ENCODE results near the gene CERS4.
"Not testable (repeated sequence)": the region's sequence is repeated elsewhere in the genome, so short reads cannot be mapped to it uniquely, and the experiment has no call there.

The CERS4 gene

DNA sequence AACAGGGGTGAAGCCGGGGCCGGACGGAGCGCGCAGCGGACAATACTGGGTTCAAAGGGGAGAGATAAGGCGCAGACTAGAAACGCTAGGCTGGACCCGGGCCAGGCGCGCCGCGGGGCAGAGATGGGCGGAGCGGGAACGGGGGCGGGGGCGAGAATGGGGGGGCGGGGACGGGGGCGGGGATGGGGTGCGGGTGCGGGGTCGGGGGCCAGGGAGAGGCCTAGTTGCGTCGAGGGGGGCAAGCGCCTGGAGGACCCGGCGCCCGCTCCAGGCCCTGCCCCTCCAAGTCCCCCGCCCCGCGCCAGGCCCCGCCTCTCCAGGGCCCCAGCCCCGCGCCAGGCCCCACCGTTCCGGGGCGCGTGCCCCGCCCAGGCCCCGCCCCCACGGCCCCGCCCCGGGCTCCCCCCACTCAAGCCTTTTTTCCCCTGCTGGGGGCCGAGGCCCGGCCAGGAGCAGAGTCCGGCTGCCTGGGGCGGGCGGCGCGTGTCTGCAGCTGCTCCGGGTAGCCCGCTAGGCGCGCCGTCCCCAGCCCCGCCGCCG, at the start of gene CERS4:
TSS of gene CERS4 (plus strand) at position 449 of the 540 bp plus-strand sequence. CDS start 41,707 bp downstream, outside the sequence.
- DNase-seq (ENCODE audit: low read depth, low spot score): peak; percentile 69

DNA sequence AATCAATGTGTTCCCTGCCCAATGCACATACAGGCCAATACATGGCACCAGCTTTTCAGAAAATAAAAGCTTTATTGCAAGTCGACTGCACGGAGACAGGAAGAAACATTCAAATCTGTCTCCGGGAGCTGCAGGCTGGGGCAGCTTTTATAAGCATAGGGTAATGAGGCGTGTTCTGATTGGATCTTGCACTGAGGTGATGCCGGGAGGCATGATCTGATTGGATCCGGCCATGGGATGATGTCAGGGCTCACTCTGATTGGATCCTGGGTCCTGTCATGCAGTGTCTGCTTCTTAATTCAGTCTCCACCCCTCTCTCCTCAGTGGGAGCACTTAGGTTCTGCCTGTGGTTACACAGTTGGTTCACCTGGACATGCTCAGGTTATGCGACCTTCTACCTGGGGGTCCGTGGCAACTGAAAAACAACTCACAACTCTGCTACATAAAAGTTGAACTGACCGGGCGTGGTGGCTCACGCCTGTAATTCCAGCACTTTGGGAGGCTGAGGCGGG, 48.0 kb upstream of the CERS4 start:
- DNase-seq (ENCODE audit: low read depth, low spot score): no peak

DNA sequence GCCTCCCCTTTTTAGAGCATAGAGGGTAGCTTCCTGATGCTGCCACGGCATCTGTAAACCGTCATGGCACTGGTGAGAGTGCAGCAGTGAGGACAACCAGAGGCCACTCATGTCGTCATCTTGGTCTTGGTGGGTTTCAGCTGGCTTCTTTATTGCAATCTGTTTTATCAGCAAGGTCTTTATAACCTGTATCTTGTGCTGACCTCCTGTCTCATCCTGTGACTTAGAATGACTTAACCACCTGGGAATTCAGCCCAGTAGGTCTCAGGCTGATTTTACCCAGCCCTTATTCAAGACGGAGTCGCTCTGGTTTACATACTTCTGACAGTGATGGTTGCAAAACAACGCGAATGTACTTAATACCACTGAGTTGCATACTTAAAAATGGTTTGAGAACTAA, 45.4 kb upstream of the CERS4 start:
- DNase-seq (ENCODE audit: low read depth, low spot score): no peak

DNA sequence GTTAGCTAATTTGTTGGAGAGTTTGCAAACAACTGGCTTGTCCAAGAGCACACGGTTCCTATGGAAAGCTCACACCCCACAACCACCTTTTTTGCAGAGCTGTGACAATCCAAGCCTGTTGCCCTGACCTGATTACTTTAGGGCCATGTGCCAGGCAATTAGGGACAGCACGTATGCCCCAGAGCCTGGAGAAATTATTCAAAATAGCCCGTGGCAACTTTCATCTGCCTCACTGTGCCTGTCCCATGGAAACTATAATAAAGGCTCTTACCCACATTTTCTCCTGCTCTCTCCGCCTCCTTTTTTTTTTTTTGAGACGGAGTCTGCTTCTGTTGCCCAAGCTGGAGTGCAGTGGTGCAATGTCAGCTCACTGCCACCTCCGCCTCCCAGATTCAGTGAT, 41.2 kb upstream of the CERS4 start:
- DNase-seq (ENCODE audit: low read depth, low spot score): no peak

DNA sequence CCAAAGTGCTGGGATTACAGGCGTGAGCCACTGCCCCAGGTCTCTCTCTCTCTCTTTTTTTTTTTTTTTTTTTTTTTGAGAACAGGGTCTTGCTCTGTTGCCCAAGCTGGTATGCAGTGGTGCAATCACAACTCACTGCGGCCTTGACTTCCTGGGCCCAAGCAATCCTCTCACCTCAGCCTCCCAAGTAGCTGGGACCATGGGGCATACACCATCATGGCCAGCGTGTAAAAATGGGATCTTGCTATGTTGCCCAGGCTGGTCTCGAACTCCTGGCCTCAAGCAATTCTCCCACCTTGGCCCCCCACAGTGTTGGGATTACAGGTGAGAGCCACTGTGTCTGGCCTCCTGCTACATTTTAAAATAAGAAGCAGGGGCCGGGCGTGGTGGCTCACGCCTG, 40.6 kb upstream of the CERS4 start:
- no peak for DNase-seq (ENCODE audit: low read depth, low spot score)

DNA sequence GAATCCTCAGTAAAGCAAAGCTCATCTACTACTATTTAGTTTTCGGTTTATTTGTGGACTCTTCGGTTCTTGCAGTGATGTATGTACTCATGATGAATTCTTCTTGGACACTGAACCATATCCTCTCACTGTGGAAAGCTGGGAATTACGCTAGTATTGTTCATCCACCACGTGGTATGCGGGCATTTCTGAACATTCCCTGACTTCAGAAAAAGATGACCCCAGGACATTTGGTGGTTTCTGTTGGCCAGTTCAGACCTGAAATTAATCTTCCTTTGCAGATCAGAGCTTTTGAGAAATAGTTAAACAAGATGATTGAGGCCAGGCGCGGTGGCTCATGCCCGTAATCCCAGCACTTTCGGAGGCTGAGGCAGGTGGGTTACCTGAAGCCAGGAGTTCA, 34.5 kb upstream of the CERS4 start:
- DNase-seq (ENCODE audit: low read depth, low spot score): peak; percentile 24

- no peak for DNase-seq (ENCODE audit: low read depth, low spot score)
Observed at GRCh38 chr19:8180018-8180417, 29.2 kb upstream of the CERS4 start.

DNA sequence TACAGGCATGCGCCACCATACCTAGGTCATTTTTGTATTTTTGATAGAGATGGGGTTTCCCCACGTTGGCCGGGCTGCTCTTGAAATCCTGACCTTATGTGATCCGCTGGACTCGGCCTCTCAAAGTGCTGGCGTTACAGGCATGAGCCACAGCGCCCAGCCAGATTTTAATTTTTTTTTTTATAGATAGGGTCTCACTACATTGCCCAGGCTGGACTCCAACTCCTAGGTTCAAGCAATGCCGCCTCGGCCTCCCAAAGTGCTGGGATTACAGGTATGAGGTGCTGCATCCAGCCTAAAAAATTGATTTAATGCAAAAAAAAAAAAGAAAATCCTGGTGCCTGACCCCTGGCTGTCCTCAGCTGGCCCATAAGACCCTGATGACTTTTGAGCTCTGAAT, 24.9 kb upstream of the CERS4 start:
- DNase-seq (ENCODE audit: low read depth, low spot score): no peak

DNA sequence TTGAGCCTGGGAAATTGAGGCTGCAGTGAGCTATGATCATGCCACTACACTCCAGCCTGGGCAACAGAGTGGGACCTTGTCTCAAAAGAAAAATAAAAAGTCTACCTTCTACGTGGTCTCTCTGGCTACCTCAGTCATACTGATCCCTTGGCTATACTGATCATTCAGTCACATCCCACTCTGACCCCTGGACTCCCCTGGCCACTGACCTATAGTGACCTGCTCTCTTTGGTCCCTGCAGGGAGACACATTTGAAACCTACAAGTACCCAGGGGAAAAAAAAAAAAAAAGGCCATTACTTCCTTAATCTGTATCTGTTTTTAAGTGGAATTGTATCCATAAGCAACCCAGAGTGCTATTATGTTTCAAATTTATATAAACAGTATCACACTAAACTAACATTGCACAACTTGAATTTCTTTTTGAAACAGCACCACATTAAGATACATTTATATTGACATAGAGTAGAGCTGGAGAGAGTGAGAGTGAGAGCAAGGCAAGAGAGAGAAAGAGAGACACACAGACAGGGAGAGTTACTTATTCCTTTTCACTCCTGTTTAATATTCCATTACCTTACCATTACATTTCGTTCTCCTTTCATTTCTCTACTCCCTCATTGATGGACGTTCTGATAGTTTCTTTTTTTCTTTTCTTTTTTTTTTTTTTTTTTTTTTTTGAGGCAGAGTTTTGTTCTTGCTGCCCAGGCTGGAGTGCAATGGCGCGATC, 23.7 kb upstream of the CERS4 start:
- DNase-seq (ENCODE audit: low read depth, low spot score): no peak

- DNase-seq (ENCODE audit: low read depth, low spot score): no peak
Observed at GRCh38 chr19:8192221-8192820, 16.8 kb upstream of the CERS4 start.

- no peak for DNase-seq (ENCODE audit: low read depth, low spot score)
Observed at GRCh38 chr19:8194528-8195267, 14.5 kb upstream of the CERS4 start.

DNA sequence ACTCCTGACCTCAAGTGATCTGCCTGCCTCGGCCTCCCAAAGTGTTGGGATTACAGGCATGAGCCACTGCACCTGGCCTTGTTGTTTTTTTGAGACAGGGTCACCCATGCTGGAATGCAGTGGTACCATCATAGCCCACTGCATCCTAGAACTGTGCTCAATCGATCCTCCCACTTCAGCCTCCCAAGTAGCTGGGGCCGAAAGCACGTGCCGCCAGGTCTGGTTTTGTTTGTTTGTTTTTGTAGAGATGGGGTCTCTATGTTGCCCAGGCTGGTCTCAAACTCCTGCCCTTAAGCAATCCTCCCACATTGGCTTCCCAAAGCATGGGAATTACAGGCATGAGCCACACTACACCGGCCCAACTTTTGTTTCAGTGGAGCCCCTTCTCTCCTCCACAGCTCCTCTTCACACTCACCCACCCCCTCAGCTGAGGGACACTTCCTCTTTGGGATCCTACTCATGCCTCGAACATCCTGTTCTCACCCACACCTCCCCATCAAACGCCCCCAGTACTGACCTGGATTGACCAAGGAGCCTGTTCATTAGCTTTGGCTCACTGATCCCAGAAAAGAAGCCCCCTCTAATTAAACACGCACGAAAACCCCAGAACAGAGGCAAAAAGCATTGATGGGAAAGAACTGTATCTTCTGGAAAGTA, 12.8 kb upstream of the CERS4 start:
- no peak for DNase-seq (ENCODE audit: low read depth, low spot score)

- not testable (repeated sequence) for DNase-seq (ENCODE audit: low read depth, low spot score)
Observed at GRCh38 chr19:8203288-8204120, 5.7 kb upstream of the CERS4 start.

DNA sequence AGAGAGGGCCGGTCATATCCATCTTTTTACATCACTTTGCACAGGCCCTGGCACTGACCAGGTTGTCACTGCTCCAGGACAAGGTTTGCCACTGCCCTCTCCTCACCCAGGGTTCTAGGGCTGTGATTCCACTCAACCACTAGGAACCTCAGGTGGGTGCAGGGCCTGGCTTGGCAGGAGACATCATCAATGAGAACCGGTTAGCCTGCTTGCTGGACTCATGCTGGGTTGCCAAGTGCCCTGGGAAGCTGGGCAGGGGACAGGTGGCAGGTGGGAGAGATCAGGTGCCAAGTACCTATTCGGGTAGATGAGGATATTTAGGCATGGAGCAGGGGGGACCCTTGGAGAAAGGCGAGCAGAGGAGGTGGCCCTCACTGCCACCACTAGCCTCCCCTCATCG, 4.2 kb upstream of the CERS4 start:
- no peak for DNase-seq (ENCODE audit: low read depth, low spot score)

DNA sequence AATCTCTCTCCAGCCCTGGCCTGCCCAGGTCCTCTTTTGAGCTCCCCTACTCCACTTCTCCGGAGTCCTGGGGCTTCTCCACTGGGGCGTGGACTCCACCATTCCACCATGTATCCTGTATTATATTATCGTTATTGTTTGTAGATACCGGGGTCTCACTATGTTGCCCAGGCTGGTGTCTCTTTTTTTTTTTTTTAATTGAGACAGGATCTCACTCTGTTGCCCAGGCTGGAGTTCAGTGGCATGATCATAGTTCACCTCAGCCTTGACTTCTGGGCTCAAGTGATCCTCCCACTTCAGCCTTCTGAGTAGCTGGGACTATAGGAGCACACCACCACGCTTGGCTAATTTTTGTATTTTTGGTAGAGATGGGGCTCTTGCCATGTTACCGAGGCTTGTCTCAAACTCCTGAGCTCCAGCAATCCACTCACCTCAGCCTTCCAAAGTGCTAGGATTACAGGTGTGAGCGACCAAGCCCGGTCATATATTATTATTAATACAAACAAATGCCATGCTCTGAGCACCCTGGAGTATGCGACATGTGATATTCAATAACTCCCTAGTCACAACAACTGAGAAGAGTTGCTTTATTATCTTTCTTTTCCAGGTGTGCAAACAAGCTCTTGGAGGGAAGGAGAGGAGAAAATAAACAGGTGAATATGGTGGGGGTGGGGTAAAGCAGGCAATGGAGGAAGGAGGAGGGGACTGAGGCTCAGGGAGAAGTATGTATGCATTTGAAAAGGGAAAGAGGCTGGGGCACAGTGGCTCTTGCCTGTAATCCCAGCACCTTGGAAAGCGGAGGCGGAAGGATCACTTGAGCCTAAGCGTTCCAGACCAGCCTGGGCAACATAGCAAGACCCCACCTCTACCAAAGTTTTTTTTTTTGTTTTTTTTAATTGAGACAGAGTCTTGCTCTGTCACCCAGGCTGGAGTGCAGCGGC, 2.8 kb upstream of the CERS4 start:
- no peak for DNase-seq (ENCODE audit: low read depth, low spot score)

DNA sequence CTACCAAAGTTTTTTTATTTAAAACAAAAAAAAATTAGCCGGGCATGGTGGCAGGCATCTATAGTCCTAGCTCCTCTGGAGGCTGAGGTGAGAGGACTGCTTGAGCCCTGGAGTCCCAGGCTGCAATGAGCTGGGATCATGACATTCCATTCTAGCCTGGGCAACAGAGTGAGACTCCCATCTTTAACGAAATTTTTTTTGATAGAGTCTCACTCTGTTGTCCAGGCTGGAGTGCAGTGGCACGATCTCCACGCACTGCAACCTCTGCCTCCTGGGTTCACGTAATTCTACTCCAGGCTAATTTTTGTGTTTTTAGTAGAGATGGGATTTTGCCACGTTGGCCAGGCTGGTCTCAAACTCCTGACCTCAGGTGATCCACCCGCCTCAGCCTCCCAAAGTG, 1.8 kb upstream of the CERS4 start:
- DNase-seq (ENCODE audit: low read depth, low spot score): not testable (repeated sequence)

GRCh38 chr19:8208119-8208921, 850 bp upstream of the CERS4 start:
- no peak for DNase-seq (ENCODE audit: low read depth, low spot score)

DNA sequence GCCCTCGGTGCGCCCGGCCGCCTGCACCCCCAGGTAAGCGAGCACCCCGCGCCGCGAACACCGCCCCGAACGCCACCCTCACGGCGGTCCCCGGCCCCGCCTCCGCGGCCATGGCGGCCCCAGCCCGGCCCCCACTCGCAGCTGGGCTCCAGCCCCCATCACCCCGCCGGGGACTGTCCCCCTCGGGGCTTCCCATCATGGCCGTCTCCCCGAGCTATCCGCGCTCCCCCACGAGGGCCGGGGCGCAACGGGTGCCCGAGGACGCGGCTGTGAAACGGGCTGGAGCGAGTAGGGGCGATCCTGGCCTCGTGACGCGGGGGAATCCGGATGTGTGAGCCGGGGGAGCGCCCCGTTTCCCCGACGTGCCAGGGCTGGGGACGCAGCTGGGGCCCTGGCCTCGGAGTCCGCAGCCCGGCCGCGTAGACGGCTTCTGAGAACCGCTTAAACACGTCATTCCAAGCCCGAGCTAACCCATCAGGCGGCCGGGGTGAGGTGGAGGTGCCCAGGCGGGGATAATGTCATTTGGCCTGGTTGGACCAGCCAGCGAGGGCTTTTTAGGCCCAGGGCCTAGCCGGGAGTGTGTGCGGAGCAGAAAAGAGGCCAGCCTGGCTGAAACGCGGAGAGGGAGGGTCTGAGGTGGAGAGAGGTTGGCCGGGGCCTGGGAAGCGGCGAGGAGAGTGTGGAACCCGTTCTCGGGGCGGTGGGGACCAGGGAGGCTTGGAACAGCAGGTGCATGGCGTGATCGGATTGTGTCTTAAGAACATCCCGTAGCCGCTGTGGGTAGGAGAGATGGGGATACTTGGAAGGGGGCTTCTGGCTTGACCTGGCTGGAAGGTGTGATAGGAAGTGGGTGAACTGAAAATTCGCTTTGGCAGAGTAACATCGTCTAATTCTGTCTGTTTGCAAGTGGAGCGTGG, 550 bp downstream of the CERS4 start:
- peak; percentile 68 for DNase-seq (ENCODE audit: low read depth, low spot score)

All from astrocyte of the hippocampus (primary cell).